H1 (cell line): Measurements from ENCODE around the gene TMTC2. TPM values are rescaled to one million over a fixed set of nuclear protein-coding genes. Genes with fewer than 3 reads are reported as not detected.

Experiments used
- CTCF ChIA-PET: fragments of 300-600 bp; sonication (Branson Sonifier 250); formaldehyde crosslinking; loops from one replicate; lab custom pipeline; 2021; ENCODE audit not compliant: partially characterized antibody; lab: Charles Lee
- POLR2A ChIA-PET: fragments of 300-600 bp; sonication (Branson Sonifier 250); formaldehyde crosslinking; loops from one replicate; lab custom pipeline; 2021; ENCODE audit warnings: inconsistent platforms; ENCODE audit not compliant: partially characterized antibody; lab: Charles Lee
- DNase-seq, 2 experiments: peaks; one replicate each; pipeline versions ENCODE4 v3.0.0 to v3.0.0-alpha.2; 2010 to 2022; ENCODE audit warnings: low spot score in 2 of 2, low read depth in 1 of 2, mixed read lengths in 1 of 2
- FAIRE-seq: peaks from 2 replicates; lab custom pipeline; 2011; peaks lifted over from hg19 to GRCh38; lab: Jason Lieb, UNC
- H2AFZ ChIP-seq: 2 replicates; pipeline ENCODE4 v1.8.1; 2012; ENCODE audit warnings: low read length, inconsistent platforms
- H2AK5ac ChIP-seq: 2 replicates; pipeline ENCODE4 v1.6.1; 2013; ENCODE audit warnings: low read depth, low read length
- H2BK120ac ChIP-seq: replicated peaks from 2 replicates; pipeline ENCODE3; 2013; ENCODE audit warnings: low read depth, low read length, inconsistent platforms
- H2BK12ac ChIP-seq: 2 replicates; pipeline ENCODE4 v1.6.1; 2013; ENCODE audit warnings: low read depth, low read length
- H2BK15ac ChIP-seq: 2 replicates; pipeline ENCODE4 v1.6.1; 2013; ENCODE audit warnings: low read length
- H2BK20ac ChIP-seq: 2 replicates; pipeline ENCODE4 v1.6.1; 2013; ENCODE audit warnings: low read length
- H2BK5ac ChIP-seq: 2 replicates; pipeline ENCODE4 v1.6.1; 2013; ENCODE audit warnings: low read depth, low read length
- H3K14ac ChIP-seq: 2 replicates; pipeline ENCODE4 v1.6.1; 2013; ENCODE audit warnings: inconsistent platforms; ENCODE audit not compliant: insufficient read length
- H3K18ac ChIP-seq: 2 replicates; pipeline ENCODE4 v1.6.1; 2013; ENCODE audit warnings: low read length; ENCODE audit errors: extremely low read depth
- H3K23ac ChIP-seq: 2 replicates; pipeline ENCODE4 v1.6.1; 2013; ENCODE audit warnings: inconsistent platforms; ENCODE audit not compliant: insufficient read length
- H3K23me2 ChIP-seq: 2 replicates; pipeline ENCODE4 v1.6.1; 2013; ENCODE audit warnings: low read depth, low read length
- H3K27ac ChIP-seq: 2 replicates; pipeline ENCODE4 v1.6.1; 2011; ENCODE audit warnings: low read depth, low read length, inconsistent platforms
- H3K27me3 ChIP-seq, 4 experiments: replicated peaks in 1 of 4; 1 replicate in 1 of 4; 2 replicates in 3 of 4; pipeline versions ENCODE4 v1.6.1 to v1.8.1; 2011 to 2013; ENCODE audit warnings: low read length in 3 of 4, mild to moderate bottlenecking in 3 of 4, inconsistent platforms in 2 of 4, mixed read lengths in 2 of 4, moderate library complexity in 1 of 4; ENCODE audit not compliant: control insufficient read depth in 3 of 4, insufficient read depth in 3 of 4; ENCODE audit errors: extremely low read depth in 1 of 4
- H3K36me3 ChIP-seq, 4 experiments: 2 replicates each; pipeline versions ENCODE4 v1.6.1 to v1.8.1; 2011 to 2013; ENCODE audit warnings: mild to moderate bottlenecking in 4 of 4, low read length in 3 of 4, moderate library complexity in 2 of 4, control low read depth in 1 of 4, inconsistent platforms in 1 of 4; ENCODE audit not compliant: insufficient read depth in 4 of 4, control insufficient read depth in 2 of 4
- H3K4ac ChIP-seq: replicated peaks from 2 replicates; pipeline ENCODE3; 2013; ENCODE audit warnings: low read length, low read depth, mixed read lengths, inconsistent platforms; ENCODE audit not compliant: insufficient read length
- H3K4me1 ChIP-seq, 4 experiments: replicated peaks in 1 of 4; 1 replicate in 1 of 4; 2 replicates in 3 of 4; pipeline versions ENCODE4 v1.6.1 to v1.8.1; 2011 to 2013; ENCODE audit warnings: low read length in 3 of 4, inconsistent platforms in 2 of 4, mixed read lengths in 1 of 4; ENCODE audit not compliant: insufficient read depth in 4 of 4, control insufficient read depth in 3 of 4
- H3K4me2 ChIP-seq, 2 experiments: 2 replicates each; pipeline versions ENCODE4 v1.6.1 to v1.8.1; 2011 to 2013; ENCODE audit warnings: low read depth in 2 of 2, low read length in 2 of 2, control low read depth in 1 of 2, inconsistent platforms in 1 of 2, mild to moderate bottlenecking in 1 of 2; ENCODE audit not compliant: insufficient read depth in 1 of 2
- H3K4me3 ChIP-seq, 4 experiments: fragments of 200-600, 300-600 bp in 1 of 4; sonication (generic), shearing (Covaris generic), sonication (Bioruptor Twin) in 1 of 4; 2 replicates each; pipeline versions ENCODE4 v1.5.1 to v1.8.1; 2011 to 2016; ENCODE audit warnings: low read length in 4 of 4, low read depth in 3 of 4, control low read depth in 2 of 4, inconsistent platforms in 2 of 4, mild to moderate bottlenecking in 2 of 4, mixed read lengths in 1 of 4, moderate library complexity in 1 of 4; ENCODE audit not compliant: insufficient read depth in 2 of 4; ENCODE audit errors: extremely low read depth in 1 of 4
- H3K56ac ChIP-seq: replicated peaks from 2 replicates; pipeline ENCODE3; 2013; ENCODE audit warnings: low read depth, mild to moderate bottlenecking, mixed read lengths, low read length, inconsistent platforms; ENCODE audit not compliant: insufficient read length
- H3K79me1 ChIP-seq: 2 replicates; pipeline ENCODE4 v1.6.1; 2013; ENCODE audit warnings: low read depth, low read length, control low read depth
- H3K79me2 ChIP-seq, 2 experiments: 2 replicates each; pipeline versions ENCODE4 v1.6.1 to v1.8.1; 2012 to 2013; ENCODE audit warnings: low read length in 2 of 2, mild to moderate bottlenecking in 2 of 2, inconsistent platforms in 1 of 2; ENCODE audit not compliant: insufficient read depth in 2 of 2, control insufficient read depth in 1 of 2
- H3K9ac ChIP-seq, 4 experiments: replicated peaks in 1 of 4; 1 replicate in 1 of 4; 2 replicates in 3 of 4; pipeline versions ENCODE4 v1.6.1 to v1.8.1; 2011 to 2013; ENCODE audit warnings: low read depth in 3 of 4, low read length in 3 of 4, control low read depth in 2 of 4, mild to moderate bottlenecking in 2 of 4, moderate library complexity in 2 of 4, inconsistent platforms in 1 of 4; ENCODE audit errors: extremely low read depth in 1 of 4
- H3K9me3 ChIP-seq, 2 experiments: 2 replicates each; pipeline versions ENCODE4 v1.6.1 to v1.8.1; 2012 to 2013; ENCODE audit warnings: mild to moderate bottlenecking in 2 of 2, moderate library complexity in 2 of 2, control low read depth in 1 of 2, inconsistent platforms in 1 of 2, low read depth in 1 of 2, low read length in 1 of 2, mixed read lengths in 1 of 2; ENCODE audit not compliant: insufficient read depth in 2 of 2
- H4K20me1 ChIP-seq, 2 experiments: replicated peaks in 1 of 2; 2 replicates each; pipeline versions ENCODE3 to v1.8.1; 2011 to 2013; ENCODE audit warnings: inconsistent platforms in 2 of 2, low read length in 2 of 2, mild to moderate bottlenecking in 1 of 2; ENCODE audit not compliant: insufficient read depth in 2 of 2, control insufficient read depth in 1 of 2
- H4K5ac ChIP-seq: 2 replicates; pipeline ENCODE4 v1.6.1; 2013; ENCODE audit warnings: low read length, low read depth, mixed read lengths, inconsistent platforms; ENCODE audit not compliant: insufficient read length
- H4K8ac ChIP-seq: 2 replicates; pipeline ENCODE4 v1.8.0; 2013; ENCODE audit warnings: mild to moderate bottlenecking, moderate library complexity, low read length, inconsistent platforms; ENCODE audit not compliant: insufficient read depth; ENCODE audit errors: extremely low read depth
- H4K91ac ChIP-seq: replicated peaks from 2 replicates; pipeline ENCODE3; 2013; ENCODE audit warnings: low read length, mixed read lengths, inconsistent platforms; ENCODE audit not compliant: insufficient read length
- EP300 ChIP-seq, 2 experiments: IDR thresholded peaks; 1 replicate in 1 of 2; 2 replicates in 1 of 2; pipeline ENCODE4 v1.6.1; 2011 to 2012; ENCODE audit warnings: low read depth in 2 of 2, low read length in 2 of 2, mild to moderate bottlenecking in 2 of 2, borderline replicate concordance in 1 of 2, inconsistent platforms in 1 of 2, moderate library complexity in 1 of 2
- JUND ChIP-seq: IDR thresholded peaks from 2 replicates; pipeline ENCODE4 v1.6.1; 2011; ENCODE audit warnings: mild to moderate bottlenecking, improper control_type of control experiment, low read length
- POLR2A ChIP-seq, 2 experiments: IDR thresholded peaks; 1 replicate in 1 of 2; 2 replicates in 1 of 2; pipeline ENCODE4 v1.6.1; 2011; ENCODE audit warnings: low read depth in 2 of 2, low read length in 2 of 2, mild to moderate bottlenecking in 2 of 2; ENCODE audit errors: control extremely low read depth in 1 of 2
- SAP30 ChIP-seq: fragments of 300-600 bp; sonication (generic); IDR thresholded peaks from 2 replicates; pipeline ENCODE4 v1.7.1; 2012; ENCODE audit warnings: low read length, moderate library complexity, mild to moderate bottlenecking, inconsistent platforms; ENCODE audit not compliant: insufficient read depth, insufficient replicate concordance
- SP1 ChIP-seq: IDR thresholded peaks from 2 replicates; pipeline ENCODE4 v1.6.1; 2011; ENCODE audit warnings: low read depth, low read length
- YY1 ChIP-seq: IDR thresholded peaks from 2 replicates; pipeline ENCODE4 v1.6.1; 2011; ENCODE audit warnings: low read depth, mild to moderate bottlenecking, low read length
- WGBS, 2 experiments: shearing (Covaris generic) in 1 of 2; methylation state at CpG; one replicate each; pipeline versions ENCODE4 v1.1.6 to v1.1.7; 2013 to 2015; ENCODE audit warnings: low lambda C conversion rate in 2 of 2, mixed read lengths in 2 of 2, inconsistent platforms in 1 of 2, low coverage in 1 of 2, missing lambda C conversion rate in 1 of 2; ENCODE audit not compliant: insufficient replicate concordance in 2 of 2, insufficient coverage in 1 of 2, insufficient read length in 1 of 2; ENCODE audit errors: extremely low coverage in 1 of 2, missing lambda C conversion rate in 1 of 2; 5-methylcytosine and 5-hydroxymethylcytosine counted together
- polyA plus RNA-seq, 7 experiments: library from polyadenylated mRNA; depleted of rRNA in 3 of 7; stranded (reverse) in 5 of 7; unstranded in 2 of 7; fragments of >200 nt in 5 of 7; fragments of 200-250 nt in 2 of 7; gene quantifications; 1 replicate in 5 of 7; 2 replicates in 1 of 7; 4 replicates in 1 of 7; pipeline versions ENCODE4 v1.2.1 to v1.2.3, GENCODE V29; 2011 to 2013; ENCODE audit warnings: missing spikeins in 2 of 7, mixed read lengths in 2 of 7
- total RNA-seq: library from RNA; stranded (reverse); fragmentation: NEBNext Ultra II Directional; extraction: Animal tissue kit (Norgen Biotek cat#: 25700); gene quantifications from 2 replicates; pipeline ENCODE4 v1.2.1, GENCODE V29; 2021

Gene TMTC2
- total and polyA plus RNA-seq, 2 of the 8 experiments (the other 6 are each of a cell fraction or from before 2014, with no cell fraction given), result 2.3 to 3.9 TPM

DNA sequence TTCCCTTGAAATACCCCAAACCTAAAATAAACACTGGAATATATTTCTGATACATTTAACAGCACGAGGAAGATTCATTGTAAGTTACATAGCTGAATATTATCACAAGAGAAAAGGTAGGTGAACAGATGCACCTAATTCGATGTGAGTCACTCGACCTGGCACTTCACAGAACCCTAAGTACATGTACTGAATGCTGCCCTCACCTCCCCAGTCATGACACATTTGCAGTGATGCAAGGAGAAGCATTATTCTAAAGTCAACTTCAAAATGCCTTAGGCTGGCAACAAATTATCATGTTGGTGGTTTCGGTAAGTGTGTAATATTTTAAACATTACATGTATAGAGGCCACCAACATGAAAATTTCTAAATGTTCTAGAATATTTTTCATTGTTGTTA, 35.2 kb upstream of the TMTC2 start:
- H3K56ac ChIP-seq, result no peak overlapping the region
- H2BK20ac ChIP-seq, result no peak overlapping the region
- H3K79me2 ChIP-seq, result no peaks in the 10 kb centered on the region
- no peak for FAIRE-seq
- 88% methylated on average over 4 of the region's 4 CpGs; no CpG with 5 or more reads in 1 of the 2 experiments for WGBS, 2 experiments
- H2BK15ac ChIP-seq, result no peak overlapping the region
- H3K23me2 ChIP-seq, result no peaks in the 10 kb centered on the region
- no peak overlapping the region for H3K4ac ChIP-seq
- no peak overlapping the region for H3K18ac ChIP-seq
- no peak overlapping the region for H3K9ac ChIP-seq
- no peak overlapping the region for H4K5ac ChIP-seq
- no peaks in the 10 kb centered on the region for H3K79me1 ChIP-seq
- no peak overlapping the region for H4K8ac ChIP-seq
- H3K4me2 ChIP-seq, result no peak overlapping the region
- H4K91ac ChIP-seq, result no peak overlapping the region
- no peak overlapping the region for H3K4me3 ChIP-seq
- CTCF ChIA-PET, result interaction anchor here (1.7 kb wide), 1 partner anchor 9 kb away, joined by 3 read pairs; no protein-coding TSS in a partner anchor
- no peak overlapping the region for H3K14ac ChIP-seq
- H4K20me1 ChIP-seq, result no peaks in the 10 kb centered on the region
- no peak overlapping the region for H2AFZ ChIP-seq
- no peak overlapping the region for H2BK5ac ChIP-seq
- H3K27me3 ChIP-seq, result no peaks in the 10 kb centered on the region
- H2BK12ac ChIP-seq, result no peak overlapping the region
- H2AK5ac ChIP-seq, result no peak overlapping the region
- H3K23ac ChIP-seq, result no peak overlapping the region
- no peaks in the 10 kb centered on the region for H3K9me3 ChIP-seq
- no peak overlapping the region for H3K27ac ChIP-seq
- H2BK120ac ChIP-seq, result no peak overlapping the region
- H3K36me3 ChIP-seq, result no peaks in the 10 kb centered on the region
- POLR2A ChIA-PET, result no interaction called here
- DNase-seq, result no peak
- peaks cover 0 to 3% (median 0%) of the 10 kb centered on the region in 4 experiments; a peak in 2 of 7 replicates for H3K4me1 ChIP-seq
- TF ChIP-seq YY1 (no peak), EP300 (IDR thresholded peaks at IDR 0.05; ENCODE audit: borderline replicate concordance in 1 of 2, low read depth in 2 of 2, low read length in 2 of 2) (no peak), POLR2A (IDR thresholded peaks at IDR 0.05; ENCODE audit: control extremely low read depth in 1 of 2, low read depth in 2 of 2, low read length in 2 of 2) (no peak), SP1 (no peak), JUND (no peak), SAP30 (no peak)
